HepG2 (cell line): ENCODE data around the gene MYOM1. TPM values are rescaled to one million over a fixed set of nuclear protein-coding genes. Genes with fewer than 3 reads are reported as not detected.

Source experiments
- AHR ChIP-seq: IDR thresholded peaks from 2 replicates; pipeline ENCODE4 v1.6.1; 2018; ENCODE audit warnings: missing genetic modification reagents, missing compliant biosample characterization
- ARNT2 ChIP-seq: sonication (generic); formaldehyde crosslinking; IDR thresholded peaks from 2 replicates; pipeline ENCODE4 v1.8.0; 2022; ENCODE audit warnings: mild to moderate bottlenecking, low read depth, missing genetic modification reagents, moderate library complexity
- CSRNP1 ChIP-seq: sonication (generic); formaldehyde crosslinking; IDR thresholded peaks from 2 replicates; pipeline ENCODE4 v1.8.1; 2023; ENCODE audit warnings: mild to moderate bottlenecking, missing genetic modification reagents
- EP300 ChIP-seq, 3 experiments: sonication (generic) in 1 of 3; formaldehyde crosslinking in 1 of 3; IDR thresholded peaks; 2 replicates each; pipeline versions ENCODE4 v1.5.1 to v1.6.1; 2011 to 2020; ENCODE audit warnings: low read depth in 2 of 3, low read length in 2 of 3, borderline replicate concordance in 1 of 3, improper control_type of control experiment in 1 of 3, mild to moderate bottlenecking in 1 of 3, missing genetic modification reagents in 1 of 3, moderate library complexity in 1 of 3
- FOXO1 ChIP-seq: sonication (generic); formaldehyde crosslinking; IDR thresholded peaks from 2 replicates; pipeline ENCODE4 v1.4.0; 2020; ENCODE audit warnings: missing genetic modification reagents
- HINFP ChIP-seq: sonication (generic); formaldehyde crosslinking; IDR thresholded peaks from 2 replicates; pipeline ENCODE4 v1.4.0; 2020; ENCODE audit warnings: low read depth, mild to moderate bottlenecking, missing genetic modification reagents
- HNF1B ChIP-seq: sonication (generic); formaldehyde crosslinking; IDR thresholded peaks from 2 replicates; pipeline ENCODE4 v1.5.1; 2020; ENCODE audit warnings: mild to moderate bottlenecking, moderate library complexity, missing genetic modification reagents
- KDM6A ChIP-seq: IDR thresholded peaks from 2 replicates; pipeline ENCODE4 v1.6.1; 2016; ENCODE audit warnings: low read depth
- MIER3 ChIP-seq: IDR thresholded peaks from 2 replicates; pipeline ENCODE4 v1.6.1; 2016; ENCODE audit warnings: missing compliant biosample characterization, borderline replicate concordance
- NFIC ChIP-seq: IDR thresholded peaks from 2 replicates; pipeline ENCODE4 v1.6.1; 2012; ENCODE audit warnings: mild to moderate bottlenecking, low read length, inconsistent platforms
- NR2F6 ChIP-seq, 2 experiments: IDR thresholded peaks; 2 replicates each; pipeline ENCODE4 v1.6.1; 2016; ENCODE audit warnings: antibody characterized with exemption in 1 of 2, mild to moderate bottlenecking in 1 of 2
- PAWR ChIP-seq: sonication (generic); formaldehyde crosslinking; IDR thresholded peaks from 2 replicates; pipeline ENCODE4 v1.4.0; 2020; ENCODE audit warnings: missing genetic modification reagents, mild to moderate bottlenecking, borderline replicate concordance
- PITX1 ChIP-seq: sonication (generic); formaldehyde crosslinking; IDR thresholded peaks from 2 replicates; pipeline ENCODE4 v1.5.1; 2020; ENCODE audit warnings: mild to moderate bottlenecking, missing genetic modification reagents
- SAP130 ChIP-seq: IDR thresholded peaks from 2 replicates; pipeline ENCODE4 v1.6.1; 2016; ENCODE audit warnings: low read depth
- TBX3 ChIP-seq: fragments of 450-650 bp; IDR thresholded peaks from 2 replicates; pipeline ENCODE4 v1.6.1; 2017; ENCODE audit warnings: antibody characterized with exemption, mild to moderate bottlenecking, inconsistent platforms, borderline replicate concordance
- ZFAT ChIP-seq: sonication (generic); formaldehyde crosslinking; conservative IDR thresholded peaks from 2 replicates; pipeline ENCODE4 v1.8.1; 2023; ENCODE audit warnings: missing genetic modification reagents, inconsistent platforms
- ZFP36L1 ChIP-seq: sonication (generic); formaldehyde crosslinking; IDR thresholded peaks from 2 replicates; pipeline ENCODE4 v1.8.0; 2022; ENCODE audit warnings: mild to moderate bottlenecking, missing genetic modification reagents, moderate library complexity
- ZFYVE20 ChIP-seq: sonication (generic); formaldehyde crosslinking; IDR thresholded peaks from 2 replicates; pipeline ENCODE4 v1.8.0; 2023; ENCODE audit warnings: low read depth, mild to moderate bottlenecking, moderate library complexity, missing genetic modification reagents, borderline replicate concordance
- ZNF253 ChIP-seq: sonication (generic); formaldehyde crosslinking; IDR thresholded peaks from 2 replicates; pipeline ENCODE4 v1.8.0; 2022; ENCODE audit warnings: mild to moderate bottlenecking, missing genetic modification reagents, borderline replicate concordance
- polyA plus RNA-seq, 8 experiments: library from polyadenylated mRNA; depleted of rRNA in 3 of 8; stranded (reverse) in 7 of 8; unstranded in 1 of 8; fragments of >200 nt; fragmentation: Illumina TruSeq in 4 of 8; extraction: Trizol in 4 of 8; gene quantifications; 2 replicates each; pipeline versions ENCODE4 v1.2.1 to v1.2.3, GENCODE V29; 2011 to 2016; ENCODE audit warnings: low read depth in 4 of 8, missing spikeins in 1 of 8, mixed read lengths in 1 of 8; ENCODE audit not compliant: insufficient read depth in 1 of 8
- total RNA-seq, 5 experiments: library from RNA; depleted of rRNA; stranded (reverse); fragments of >200 nt; fragmentation: Illumina TruSeq; extraction: Trizol; gene quantifications; 2 replicates each; pipeline ENCODE4 v1.2.3, GENCODE V29; 2016; ENCODE audit warnings: low read depth in 1 of 5
- TF ChIP-seq, protein P1 (sequence below): IDR thresholded peaks from 2 replicates; pipeline ENCODE4 v1.6.1; 2016; ENCODE audit warnings: mild to moderate bottlenecking

MYOM1 gene
- total and polyA plus RNA-seq, 2 of the 13 experiments (the other 11 are each of a cell fraction or from before 2014, with no cell fraction given) = 0.46 to 0.98 TPM

- TF ChIP-seq HNF1B (CRISPR knock-in tag) (no peak), ZFYVE20 (CRISPR knock-in tag) (no peak), ARNT2 (CRISPR knock-in tag) (no peak), AHR (CRISPR knock-in tag) (no peak), CSRNP1 (CRISPR knock-in tag) (no peak), NR2F6 (IDR thresholded peaks at IDR 0.05) (0 out of 2 replicates have a peak, but pooled peaks have one; percentile 13), NR2F6 (CRISPR knock-in tag; IDR thresholded peaks at IDR 0.05) (peak; percentile 62; the same call in 1 of the 2 replicates), ZFAT (no peak), NFIC (no peak), FOXO1 (CRISPR knock-in tag) (peak; percentile 58; the same call in 1 of the 2 replicates), SAP130 (CRISPR knock-in tag) (peak; percentile 68), TBX3 (no peak), ZFP36L1 (CRISPR knock-in tag) (no peak; the same call in 1 of the 2 replicates), PAWR (CRISPR knock-in tag) (no peak), HINFP (no peak), PITX1 (CRISPR knock-in tag) (0 out of 2 replicates have a peak, but pooled peaks have one; percentile 59), KDM6A (peak; percentile 33; the same call in 1 of the 2 replicates), EP300 (IDR thresholded peaks at IDR 0.05; ENCODE audit: low read depth in 2 of 2, low read length in 2 of 2) (peak in 1 of 2 experiments; percentile 56; a peak in 1 of 4 replicates), EP300 (CRISPR knock-in tag; IDR thresholded peaks at IDR 0.05; ENCODE audit: borderline replicate concordance) (no peak), ZNF253 (no peak), MIER3 (CRISPR knock-in tag) (0 out of 2 replicates have a peak, but pooled peaks have one; percentile 37)
- TF ChIP-seq, protein P1, sequence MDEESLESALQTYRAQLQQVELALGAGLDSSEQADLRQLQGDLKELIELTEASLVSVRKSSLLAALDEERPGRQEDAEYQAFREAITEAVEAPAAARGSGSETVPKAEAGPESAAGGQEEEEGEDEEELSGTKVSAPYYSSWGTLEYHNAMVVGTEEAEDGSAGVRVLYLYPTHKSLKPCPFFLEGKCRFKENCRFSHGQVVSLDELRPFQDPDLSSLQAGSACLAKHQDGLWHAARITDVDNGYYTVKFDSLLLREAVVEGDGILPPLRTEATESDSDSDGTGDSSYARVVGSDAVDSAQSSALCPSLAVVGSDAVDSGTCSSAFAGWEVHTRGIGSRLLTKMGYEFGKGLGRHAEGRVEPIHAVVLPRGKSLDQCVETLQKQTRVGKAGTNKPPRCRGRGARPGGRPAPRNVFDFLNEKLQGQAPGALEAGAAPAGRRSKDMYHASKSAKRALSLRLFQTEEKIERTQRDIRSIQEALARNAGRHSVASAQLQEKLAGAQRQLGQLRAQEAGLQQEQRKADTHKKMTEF = no peak
Measured at GRCh38 chr18:3100498-3101132, 119.2 kb downstream of the MYOM1 start (continued).
